ENCODE results near the gene SPOCK3. TPM values are rescaled to one million over a fixed set of nuclear protein-coding genes. Genes with fewer than 3 reads are reported as not detected.

The SPOCK3 gene
- total and polyA plus RNA-seq, 2 experiments from 2014 or later = 1.6 to 4.1 TPM

DNA sequence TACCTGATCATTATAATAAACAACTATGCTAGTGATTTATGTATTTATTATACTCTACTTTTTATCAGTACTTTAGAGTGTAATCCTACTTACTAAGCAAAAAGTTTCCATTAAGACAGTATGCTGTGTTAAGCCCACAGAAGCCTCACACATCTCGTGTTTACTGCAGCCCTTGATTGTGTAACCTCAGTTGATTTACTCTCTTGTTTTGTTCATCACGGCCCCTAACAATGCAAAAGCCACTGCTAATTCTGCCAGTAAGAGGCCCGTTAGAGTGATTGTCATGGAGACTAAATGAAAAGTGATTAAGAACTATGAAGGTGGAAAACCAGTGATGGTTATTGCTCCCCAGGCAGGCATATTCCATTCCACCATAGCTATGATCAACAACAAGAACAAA lies 436.2 kb downstream of the SPOCK3 start:
- Mint-ChIP-seq H3K4me1 (peaks cover 3% of the 10 kb centered on the region; the same call in 1 of the 3 replicates), H3K27me3 (ENCODE audit: insufficient read depth, low read depth, poor library complexity) (no peaks in the 10 kb centered on the region)
- ATAC-seq = no peak

More for the DNA sequence above, 436.2 kb downstream of the SPOCK3 start:
- Mint-ChIP-seq H3K36me3 (ENCODE audit: low read depth) (no peaks in the 10 kb centered on the region), H3K27ac (no peak overlapping the region; the same call in 1 of the 2 replicates), H3K9me3 (no peaks in the 10 kb centered on the region; the same call in 2 of the 3 replicates), H3K4me3 (no peak overlapping the region)
- H3K9me2 ChIP-seq (ENCODE audit: insufficient read depth) = no peaks in the 10 kb centered on the region
- no peaks in the 10 kb centered on the region for H3F3A ChIP-seq (replicated peaks; ENCODE audit: low read depth)
- H3K27me3 ChIP-seq (ENCODE audit: insufficient read depth) = no peaks in the 10 kb centered on the region
- no peak overlapping the region for H3K27ac ChIP-seq (ENCODE audit: low read depth)
- no peaks in the 10 kb centered on the region for H3K4me1 ChIP-seq (ENCODE audit: insufficient read depth)
- H3K4me3 ChIP-seq = no peak overlapping the region
- H2AFZ ChIP-seq = no peak overlapping the region
- TF ChIP-seq, protein P1, sequence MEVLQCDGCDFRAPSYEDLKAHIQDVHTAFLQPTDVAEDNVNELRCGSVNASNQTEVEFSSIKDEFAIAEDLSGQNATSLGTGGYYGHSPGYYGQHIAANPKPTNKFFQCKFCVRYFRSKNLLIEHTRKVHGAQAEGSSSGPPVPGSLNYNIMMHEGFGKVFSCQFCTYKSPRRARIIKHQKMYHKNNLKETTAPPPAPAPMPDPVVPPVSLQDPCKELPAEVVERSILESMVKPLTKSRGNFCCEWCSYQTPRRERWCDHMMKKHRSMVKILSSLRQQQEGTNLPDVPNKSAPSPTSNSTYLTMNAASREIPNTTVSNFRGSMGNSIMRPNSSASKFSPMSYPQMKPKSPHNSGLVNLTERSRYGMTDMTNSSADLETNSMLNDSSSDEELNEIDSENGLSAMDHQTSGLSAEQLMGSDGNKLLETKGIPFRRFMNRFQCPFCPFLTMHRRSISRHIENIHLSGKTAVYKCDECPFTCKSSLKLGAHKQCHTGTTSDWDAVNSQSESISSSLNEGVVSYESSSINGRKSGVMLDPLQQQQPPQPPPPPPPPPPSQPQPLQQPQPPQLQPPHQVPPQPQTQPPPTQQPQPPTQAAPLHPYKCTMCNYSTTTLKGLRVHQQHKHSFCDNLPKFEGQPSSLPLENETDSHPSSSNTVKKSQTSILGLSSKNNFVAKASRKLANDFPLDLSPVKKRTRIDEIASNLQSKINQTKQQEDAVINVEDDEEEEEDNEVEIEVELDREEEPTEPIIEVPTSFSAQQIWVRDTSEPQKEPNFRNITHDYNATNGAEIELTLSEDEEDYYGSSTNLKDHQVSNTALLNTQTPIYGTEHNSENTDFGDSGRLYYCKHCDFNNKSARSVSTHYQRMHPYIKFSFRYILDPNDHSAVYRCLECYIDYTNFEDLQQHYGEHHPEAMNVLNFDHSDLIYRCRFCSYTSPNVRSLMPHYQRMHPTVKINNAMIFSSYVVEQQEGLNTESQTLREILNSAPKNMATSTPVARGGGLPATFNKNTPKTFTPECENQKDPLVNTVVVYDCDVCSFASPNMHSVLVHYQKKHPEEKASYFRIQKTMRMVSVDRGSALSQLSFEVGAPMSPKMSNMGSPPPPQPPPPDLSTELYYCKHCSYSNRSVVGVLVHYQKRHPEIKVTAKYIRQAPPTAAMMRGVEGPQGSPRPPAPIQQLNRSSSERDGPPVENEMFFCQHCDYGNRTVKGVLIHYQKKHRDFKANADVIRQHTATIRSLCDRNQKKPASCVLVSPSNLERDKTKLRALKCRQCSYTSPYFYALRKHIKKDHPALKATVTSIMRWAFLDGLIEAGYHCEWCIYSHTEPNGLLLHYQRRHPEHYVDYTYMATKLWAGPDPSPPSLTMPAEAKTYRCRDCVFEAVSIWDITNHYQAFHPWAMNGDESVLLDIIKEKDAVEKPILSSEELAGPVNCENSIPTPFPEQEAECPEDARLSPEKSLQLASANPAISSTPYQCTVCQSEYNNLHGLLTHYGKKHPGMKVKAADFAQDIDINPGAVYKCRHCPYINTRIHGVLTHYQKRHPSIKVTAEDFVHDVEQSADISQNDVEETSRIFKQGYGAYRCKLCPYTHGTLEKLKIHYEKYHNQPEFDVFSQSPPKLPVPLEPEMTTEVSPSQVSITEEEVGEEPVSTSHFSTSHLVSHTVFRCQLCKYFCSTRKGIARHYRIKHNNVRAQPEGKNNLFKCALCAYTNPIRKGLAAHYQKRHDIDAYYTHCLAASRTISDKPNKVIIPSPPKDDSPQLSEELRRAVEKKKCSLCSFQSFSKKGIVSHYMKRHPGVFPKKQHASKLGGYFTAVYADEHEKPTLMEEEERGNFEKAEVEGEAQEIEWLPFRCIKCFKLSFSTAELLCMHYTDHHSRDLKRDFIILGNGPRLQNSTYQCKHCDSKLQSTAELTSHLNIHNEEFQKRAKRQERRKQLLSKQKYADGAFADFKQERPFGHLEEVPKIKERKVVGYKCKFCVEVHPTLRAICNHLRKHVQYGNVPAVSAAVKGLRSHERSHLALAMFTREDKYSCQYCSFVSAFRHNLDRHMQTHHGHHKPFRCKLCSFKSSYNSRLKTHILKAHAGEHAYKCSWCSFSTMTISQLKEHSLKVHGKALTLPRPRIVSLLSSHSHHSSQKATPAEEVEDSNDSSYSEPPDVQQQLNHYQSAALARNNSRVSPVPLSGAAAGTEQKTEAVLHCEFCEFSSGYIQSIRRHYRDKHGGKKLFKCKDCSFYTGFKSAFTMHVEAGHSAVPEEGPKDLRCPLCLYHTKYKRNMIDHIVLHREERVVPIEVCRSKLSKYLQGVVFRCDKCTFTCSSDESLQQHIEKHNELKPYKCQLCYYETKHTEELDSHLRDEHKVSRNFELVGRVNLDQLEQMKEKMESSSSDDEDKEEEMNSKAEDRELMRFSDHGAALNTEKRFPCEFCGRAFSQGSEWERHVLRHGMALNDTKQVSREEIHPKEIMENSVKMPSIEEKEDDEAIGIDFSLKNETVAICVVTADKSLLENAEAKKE (CRISPR knock-in tag; IDR thresholded peaks at IDR 0.05) = no peak
- no peak for TF ChIP-seq CREB1 (CRISPR knock-in tag; IDR thresholded peaks at IDR 0.05; ENCODE audit: low read depth)
- TF ChIP-seq ZNF331 (CRISPR knock-in tag; IDR thresholded peaks at IDR 0.05; ENCODE audit: low read depth) = no peak
- TF ChIP-seq ETS1 (IDR thresholded peaks at IDR 0.05) = no peak
- TF ChIP-seq STAT1 (IDR thresholded peaks at IDR 0.05; ENCODE audit: unreplicated experiment) = no peak
- no peak for TF ChIP-seq POLR2AphosphoS5 (IDR thresholded peaks at IDR 0.05; ENCODE audit: low read depth)
- no peak for TF ChIP-seq EZH2 (IDR thresholded peaks at IDR 0.05; ENCODE audit: low read depth, unreplicated experiment)
- TF ChIP-seq JUNB (IDR thresholded peaks at IDR 0.05; ENCODE audit: unreplicated experiment) = no peak
- no peak for TF ChIP-seq NANOG (IDR thresholded peaks at IDR 0.05; ENCODE audit: borderline replicate concordance)
- no peak for TF ChIP-seq REST (IDR thresholded peaks at IDR 0.05; ENCODE audit: unreplicated experiment)
- TF ChIP-seq ZNF114 (CRISPR knock-in tag; IDR thresholded peaks at IDR 0.05) = no peak
- TF ChIP-seq, protein P2, sequence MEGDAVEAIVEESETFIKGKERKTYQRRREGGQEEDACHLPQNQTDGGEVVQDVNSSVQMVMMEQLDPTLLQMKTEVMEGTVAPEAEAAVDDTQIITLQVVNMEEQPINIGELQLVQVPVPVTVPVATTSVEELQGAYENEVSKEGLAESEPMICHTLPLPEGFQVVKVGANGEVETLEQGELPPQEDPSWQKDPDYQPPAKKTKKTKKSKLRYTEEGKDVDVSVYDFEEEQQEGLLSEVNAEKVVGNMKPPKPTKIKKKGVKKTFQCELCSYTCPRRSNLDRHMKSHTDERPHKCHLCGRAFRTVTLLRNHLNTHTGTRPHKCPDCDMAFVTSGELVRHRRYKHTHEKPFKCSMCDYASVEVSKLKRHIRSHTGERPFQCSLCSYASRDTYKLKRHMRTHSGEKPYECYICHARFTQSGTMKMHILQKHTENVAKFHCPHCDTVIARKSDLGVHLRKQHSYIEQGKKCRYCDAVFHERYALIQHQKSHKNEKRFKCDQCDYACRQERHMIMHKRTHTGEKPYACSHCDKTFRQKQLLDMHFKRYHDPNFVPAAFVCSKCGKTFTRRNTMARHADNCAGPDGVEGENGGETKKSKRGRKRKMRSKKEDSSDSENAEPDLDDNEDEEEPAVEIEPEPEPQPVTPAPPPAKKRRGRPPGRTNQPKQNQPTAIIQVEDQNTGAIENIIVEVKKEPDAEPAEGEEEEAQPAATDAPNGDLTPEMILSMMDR (conservative IDR thresholded peaks at IDR 0.05; ENCODE audit: low read depth in 2 of 2) = no peak
- no peak for TF ChIP-seq EZH2phosphoT487 (IDR thresholded peaks at IDR 0.05; ENCODE audit: unreplicated experiment)
- H3K4me2 ChIP-seq = no peak overlapping the region
- H3K36me3 ChIP-seq (ENCODE audit: insufficient read depth) = no peaks in the 10 kb centered on the region
- no peaks in the 10 kb centered on the region for H3K79me2 ChIP-seq (replicated peaks; ENCODE audit: insufficient read depth)
- no peak for DNase-seq (ENCODE audit: low spot score)
- no peaks in the 10 kb centered on the region for H4K20me1 ChIP-seq (replicated peaks; ENCODE audit: insufficient read depth)

Measured in GM23338 (cell line).